Natural killer cell treated with Interleukin-12 subunit alpha and Interleukin-12 subunit beta and Interleukin-15 and Interleukin-18, amount 100 ng/mL, for 72 hours (primary cell): ENCODE results near the gene OR4M2. TPM values are rescaled to one million over a fixed set of nuclear protein-coding genes. Genes with fewer than 3 reads are reported as not detected.
"Not testable (repeated sequence)": the region's sequence is repeated elsewhere in the genome, so short reads cannot be mapped to it uniquely, and the experiment has no call there.

Experiments
- ATAC-seq, 2 donors: fragments of 150-1000 bp; cut with Tn5 transposase in 1 of 2; sonication (Bioruptor Pico), chemical (Tn5 transposase) in 1 of 2; 2 replicates each; pipeline ENCODE4 v1.10.0; 2021
- DNase-seq: peaks from one replicate; pipeline ENCODE4 v3.0.0; 2022; ENCODE audit warnings: low spot score
- H3K27ac Mint-ChIP-seq, 2 donors: 1 replicate in 1 of 2; 2 replicates in 1 of 2; pipeline ENCODE4 v1.8.0; 2022; ENCODE audit warnings: mixed read lengths in 2 of 2, mild to moderate bottlenecking in 1 of 2, moderate library complexity in 1 of 2
- H3K27me3 Mint-ChIP-seq, 2 donors: 1 replicate in 1 of 2; 2 replicates in 1 of 2; pipeline ENCODE4 v1.8.0; 2022; ENCODE audit warnings: mixed read lengths in 2 of 2
- H3K36me3 Mint-ChIP-seq: one replicate; pipeline ENCODE4 v1.8.0; 2022; ENCODE audit warnings: mixed read lengths
- H3K4me1 Mint-ChIP-seq, 2 donors: 1 replicate in 1 of 2; 2 replicates in 1 of 2; pipeline ENCODE4 v1.8.0; 2022; ENCODE audit warnings: low read depth in 2 of 2, mixed read lengths in 2 of 2, mild to moderate bottlenecking in 1 of 2
- H3K4me3 Mint-ChIP-seq: one replicate; pipeline ENCODE4 v1.8.0; 2022; ENCODE audit warnings: mixed read lengths
- H3K9me3 Mint-ChIP-seq: 2 replicates; pipeline ENCODE4 v1.8.0; 2022; ENCODE audit warnings: mixed read lengths
- total RNA-seq, 2 donors: library from RNA; stranded (reverse); gene quantifications; one replicate each; pipeline ENCODE4 v1.2.3, GENCODE V29; 2022

OR4M2 gene
- total RNA-seq, result not detected

DNA sequence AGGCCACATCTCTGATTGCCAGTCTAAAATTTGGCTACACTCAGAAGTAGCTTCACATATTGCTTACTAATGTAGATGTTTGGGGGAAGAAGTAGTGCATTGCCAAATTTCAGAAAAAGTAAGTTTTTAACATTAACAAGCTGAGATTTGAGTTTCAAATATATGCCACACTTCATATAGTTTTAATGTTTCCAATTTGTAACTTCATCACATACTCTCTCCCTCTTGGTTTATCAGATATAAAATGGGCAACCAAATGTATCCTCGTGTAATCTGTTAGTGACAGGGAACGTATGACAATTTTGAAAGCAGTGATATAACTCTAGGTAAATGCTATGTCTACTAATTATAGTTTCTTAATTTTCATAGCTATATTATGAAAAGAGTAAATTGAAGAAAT is at the start of gene OR4M2:
Gene OR4M2 (plus strand): TSS at position 301 of the 400 bp plus-strand sequence. CDS start 98 bp downstream, at position 399.
- DNase-seq, H3K4me1 Mint-ChIP-seq, H3K27ac Mint-ChIP-seq, H3K36me3 Mint-ChIP-seq, H3K27me3 Mint-ChIP-seq, ATAC-seq, H3K4me3 Mint-ChIP-seq, H3K9me3 Mint-ChIP-seq: not testable (repeated sequence)

DNA sequence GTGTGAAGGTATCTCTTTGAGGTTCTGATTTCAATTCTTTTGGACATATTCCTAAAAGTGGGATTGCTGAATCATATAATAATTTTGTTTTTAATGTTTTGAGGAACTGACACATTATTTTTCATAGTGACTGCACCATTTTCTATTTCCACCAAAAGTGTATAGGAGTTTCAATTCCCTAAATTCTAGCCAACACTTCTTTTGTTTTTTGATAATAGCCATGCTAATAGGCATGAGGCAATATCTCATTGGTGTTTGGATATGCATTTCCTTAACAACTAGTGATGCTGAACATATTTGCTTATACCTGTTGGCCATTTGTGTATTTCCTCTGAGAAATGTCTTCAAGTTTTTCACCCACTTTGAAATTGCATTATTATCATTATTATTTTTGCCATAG is 11.1 kb upstream of the OR4M2 start:
- not testable (repeated sequence) for H3K4me3 Mint-ChIP-seq, H3K27me3 Mint-ChIP-seq, ATAC-seq, H3K9me3 Mint-ChIP-seq, DNase-seq, H3K36me3 Mint-ChIP-seq, H3K4me1 Mint-ChIP-seq, H3K27ac Mint-ChIP-seq

GRCh38 chr15:22081386-22081785 is 1.1 kb downstream of the OR4M2 start:
- H3K4me1 Mint-ChIP-seq, H3K9me3 Mint-ChIP-seq, ATAC-seq, DNase-seq, H3K36me3 Mint-ChIP-seq, H3K4me3 Mint-ChIP-seq, H3K27me3 Mint-ChIP-seq, H3K27ac Mint-ChIP-seq: not testable (repeated sequence)

DNA sequence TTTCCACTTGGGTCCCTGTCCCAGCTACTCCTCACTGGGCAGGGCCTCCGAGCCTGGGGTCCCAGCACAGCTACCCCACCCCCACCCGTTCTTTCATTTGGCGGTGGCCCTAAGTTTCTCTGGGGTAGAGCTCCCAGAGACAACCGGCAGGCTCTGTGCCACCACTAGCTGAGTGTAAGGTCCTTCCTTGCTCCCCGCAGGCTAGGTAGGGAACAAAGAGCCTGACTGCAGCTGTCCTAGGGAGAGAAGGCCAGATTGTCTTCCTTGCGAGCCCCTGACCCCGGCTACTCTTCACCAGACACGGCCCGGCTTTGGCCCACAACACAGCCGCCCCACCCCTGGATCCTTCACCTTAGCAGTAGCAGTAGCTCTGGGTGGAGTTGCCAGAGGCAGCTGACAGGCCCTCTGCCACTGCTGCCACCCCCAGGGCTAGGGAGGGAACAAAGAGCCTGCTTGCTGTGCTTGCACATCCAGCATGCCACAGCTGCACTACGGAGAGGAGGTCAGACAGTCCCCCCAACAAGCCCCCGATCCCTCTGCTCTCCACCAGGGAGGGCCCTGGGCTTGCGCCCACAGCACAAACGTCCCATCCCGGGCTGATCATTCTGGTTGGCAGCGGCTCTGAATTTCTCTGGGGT is 18.4 kb downstream of the OR4M2 start:
- not testable (repeated sequence) for H3K36me3 Mint-ChIP-seq, DNase-seq, H3K9me3 Mint-ChIP-seq, H3K4me3 Mint-ChIP-seq, H3K27me3 Mint-ChIP-seq, ATAC-seq, H3K27ac Mint-ChIP-seq, H3K4me1 Mint-ChIP-seq

- not testable (repeated sequence) for H3K27me3 Mint-ChIP-seq, ATAC-seq, H3K36me3 Mint-ChIP-seq, H3K27ac Mint-ChIP-seq, H3K4me1 Mint-ChIP-seq, H3K4me3 Mint-ChIP-seq, H3K9me3 Mint-ChIP-seq, DNase-seq
These were observed 19.1 kb downstream of the OR4M2 start for GRCh38 chr15:22099289-22099891.

GRCh38 chr15:22122033-22122432 is 41.7 kb downstream of the OR4M2 start:
- not testable (repeated sequence) for H3K36me3 Mint-ChIP-seq, H3K4me1 Mint-ChIP-seq, H3K9me3 Mint-ChIP-seq, H3K27ac Mint-ChIP-seq, H3K4me3 Mint-ChIP-seq, ATAC-seq, H3K27me3 Mint-ChIP-seq, DNase-seq

Other genes starting within 250 kb of the OR4M2 start
- gene POTEB, start 202.8 kb upstream of the OR4M2 start, total RNA-seq, result not detected